Fibroblast of lung (primary cell): ENCODE results near the gene SMG6.

Experiments
- CTCF ChIP-seq, 2 donors: IDR thresholded peaks in 1 of 2; conservative IDR thresholded peaks in 1 of 2; 1 replicate in 1 of 2; 2 replicates in 1 of 2; pipeline ENCODE4 v1.5.1; 2011 to 2012; ENCODE audit warnings: low read length in 2 of 2, control low read depth in 1 of 2, inconsistent platforms in 1 of 2, low read depth in 1 of 2, mild to moderate bottlenecking in 1 of 2
- EZH2 ChIP-seq: IDR thresholded peaks from 2 replicates; pipeline ENCODE4 v1.5.1; 2012; ENCODE audit warnings: low read length, control low read depth, mild to moderate bottlenecking; ENCODE audit errors: missing control alignments

DNA sequence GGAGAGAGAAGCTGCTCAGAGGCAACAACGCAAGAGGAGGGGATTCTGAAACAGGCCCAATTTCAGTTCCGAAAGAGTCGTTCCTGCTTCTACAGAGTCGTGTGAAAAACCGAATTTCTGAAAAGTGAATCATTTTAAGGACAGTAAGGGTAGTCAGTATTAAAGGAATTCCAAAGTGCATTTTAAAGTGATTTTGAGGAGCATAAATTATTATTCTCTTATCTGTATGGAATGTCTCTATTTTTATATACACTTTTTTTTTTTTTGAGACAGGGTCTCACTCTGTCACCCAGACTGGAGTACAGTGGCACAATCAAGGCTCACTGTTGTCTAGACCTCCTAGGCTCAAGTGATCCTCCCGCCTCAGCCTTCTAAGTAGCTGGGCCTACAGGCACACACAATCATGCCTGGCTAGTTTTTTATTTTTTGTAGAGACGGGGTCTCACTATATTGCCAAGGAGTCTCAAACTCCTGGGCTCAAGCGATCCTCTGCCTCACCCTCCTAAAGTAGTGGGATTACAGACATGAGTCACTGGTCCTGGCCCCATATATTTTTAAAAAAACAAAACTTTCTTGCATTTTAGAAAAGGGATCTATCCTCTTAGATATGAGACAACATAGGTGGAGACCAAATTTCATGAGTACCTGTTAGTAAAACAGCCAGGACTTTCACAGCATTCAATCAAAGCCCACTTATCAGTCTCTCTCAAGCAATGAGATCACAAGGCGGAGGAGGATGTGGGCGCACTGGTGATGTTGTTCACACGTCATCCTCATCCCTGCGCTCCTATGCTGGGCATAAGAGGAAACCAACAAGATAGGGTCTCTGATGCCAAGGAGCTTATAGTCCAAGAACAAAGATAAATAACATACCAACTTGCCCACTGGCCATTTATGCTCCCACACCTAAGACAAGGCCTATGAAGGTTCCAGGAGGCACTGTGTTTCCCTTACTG lies 53.2 kb downstream of the SMG6 start:
- TF ChIP-seq CTCF (conservative IDR thresholded peaks at IDR 0.05 in 1 of 2, IDR thresholded peaks at IDR 0.05 in 1 of 2; ENCODE audit: low read depth in 1 of 2, low read length in 2 of 2): no peak
- no peak for TF ChIP-seq EZH2
